GM12878 (cell line): ENCODE results near the gene ADGRG1. TPM values are rescaled to one million over a fixed set of nuclear protein-coding genes. Genes with fewer than 3 reads are reported as not detected.

Experiments
- ATAC-seq: fragments of 200-7000 bp; cut with Tn5 transposase; 3 replicates; pipeline ENCODE4 v1.9.1; 2020; ENCODE audit warnings: mild to moderate bottlenecking, moderate library complexity
- BruUV-seq: library from RNA; stranded (reverse); fragments of 400-500 nt; replicated peaks from 2 replicates; lab custom pipeline; 2021; lab: Mats Ljungman, UMichigan
- CTCF ChIA-PET: fragments of 300-600 bp; sonication (Branson Sonifier 250); formaldehyde crosslinking; extraction: SDS; loops from one replicate; lab custom pipeline; 2021; ENCODE audit warnings: inconsistent platforms; lab: Yijun Ruan, JAX
- POLR2A ChIA-PET: fragments of 350-600 bp; formaldehyde crosslinking; extraction: SDS; loops from one replicate; lab custom pipeline; 2021; ENCODE audit warnings: inconsistent platforms; lab: Charles Lee
- RAD21 ChIA-PET: fragments of 300-600 bp; sonication (Branson Sonifier 250); formaldehyde crosslinking; loops from one replicate; lab custom pipeline; 2023; ENCODE audit warnings: antibody characterized with exemption; ENCODE audit not compliant: unreplicated experiment; lab: Charles Lee
- SMC1A ChIA-PET: fragments of 300-600 bp; sonication (Branson Sonifier 250); formaldehyde crosslinking; loops from one replicate; lab custom pipeline; 2023; ENCODE audit not compliant: unreplicated experiment, uncharacterized antibody; lab: Charles Lee
- DNase-seq: peaks from one replicate; pipeline ENCODE4 v3.0.0-alpha.2; 2011; ENCODE audit warnings: low read depth, low spot score
- FAIRE-seq: peaks from 3 replicates; lab custom pipeline; 2011; peaks lifted over from hg19 to GRCh38; lab: Jason Lieb, UNC
- H2AFZ ChIP-seq: 2 replicates; pipeline ENCODE4 v1.6.0; 2011; ENCODE audit warnings: low read depth, low read length, control low read depth; ENCODE audit not compliant: control insufficient read depth
- H3K27ac ChIP-seq: 2 replicates; pipeline ENCODE4 v1.5.1; 2011; ENCODE audit warnings: control low read depth; ENCODE audit not compliant: control insufficient read depth, insufficient read depth
- H3K27me3 ChIP-seq, 2 experiments: replicated peaks in 1 of 2; 2 replicates each; pipeline versions ENCODE4 v1.6.0 to v1.6.1; 2011; ENCODE audit warnings: low read length in 1 of 2; ENCODE audit not compliant: control insufficient read depth in 2 of 2, insufficient read depth in 2 of 2
- H3K36me3 ChIP-seq, 2 experiments: 2 replicates each; pipeline ENCODE4 v1.5.1; 2011; ENCODE audit warnings: low read length in 1 of 2; ENCODE audit not compliant: control insufficient read depth in 2 of 2, insufficient read depth in 2 of 2
- H3K4me1 ChIP-seq: 2 replicates; pipeline ENCODE4 v1.6.1; 2011; ENCODE audit warnings: mild to moderate bottlenecking, low read length, moderate library complexity, mixed read lengths; ENCODE audit not compliant: control insufficient read depth, insufficient read depth
- H3K4me2 ChIP-seq: 2 replicates; pipeline ENCODE4 v1.6.0; 2011; ENCODE audit warnings: control low read depth; ENCODE audit not compliant: control insufficient read depth, insufficient read depth
- H3K4me3 ChIP-seq: fragments of 200-600 bp; sonication (generic); 2 replicates; pipeline ENCODE4 v1.5.1; 2016
- H3K79me2 ChIP-seq: 2 replicates; pipeline ENCODE4 v1.6.0; 2011; ENCODE audit warnings: low read length; ENCODE audit not compliant: control insufficient read depth, insufficient read depth
- H3K9ac ChIP-seq: 2 replicates; pipeline ENCODE4 v1.8.0; 2011; ENCODE audit warnings: low read length, control low read depth, mixed read lengths; ENCODE audit not compliant: control insufficient read depth, insufficient read depth
- H3K9me3 ChIP-seq: replicated peaks from 3 replicates; pipeline ENCODE4 v1.5.1; 2011; ENCODE audit warnings: mild to moderate bottlenecking, low read length; ENCODE audit not compliant: control insufficient read depth, insufficient read depth
- H4K20me1 ChIP-seq: 2 replicates; pipeline ENCODE4 v1.6.0; 2011; ENCODE audit not compliant: control insufficient read depth, insufficient read depth
- E4F1 ChIP-seq: fragments of 450-650 bp; IDR thresholded peaks from 2 replicates; pipeline ENCODE4 v1.6.1; 2018; ENCODE audit warnings: borderline replicate concordance, mild to moderate bottlenecking; ENCODE audit not compliant: partially characterized antibody
- HSF1 ChIP-seq: fragments of 150-350 bp; IDR thresholded peaks from 2 replicates; pipeline ENCODE4 v1.6.1; 2014; ENCODE audit warnings: mild to moderate bottlenecking, low read depth, low read length
- MEF2A ChIP-seq: IDR thresholded peaks from 2 replicates; pipeline ENCODE4 v1.6.1; 2011; ENCODE audit warnings: low read depth, mild to moderate bottlenecking, low read length, moderate library complexity; ENCODE audit not compliant: insufficient read depth
- MTA2 ChIP-seq: fragments of 450-650 bp; IDR thresholded peaks from 2 replicates; pipeline ENCODE4 v1.6.1; 2016; ENCODE audit warnings: low read depth, mild to moderate bottlenecking, moderate library complexity
- MYC ChIP-seq: IDR thresholded peaks from 2 replicates; pipeline ENCODE4 v1.6.1; 2011; ENCODE audit warnings: mild to moderate bottlenecking, low read length, moderate library complexity, inconsistent platforms; ENCODE audit not compliant: insufficient read depth, insufficient replicate concordance, insufficient read length, severe bottlenecking
- POLR2A ChIP-seq: IDR thresholded peaks from 2 replicates; pipeline ENCODE4 v1.6.1; 2011; ENCODE audit warnings: low read depth, mild to moderate bottlenecking, low read length
- RUNX3 ChIP-seq: IDR thresholded peaks from 2 replicates; pipeline ENCODE4 v1.6.1; 2012; ENCODE audit warnings: low read length, inconsistent platforms
- SMAD1 ChIP-seq: fragments of 450-650 bp; IDR thresholded peaks from 2 replicates; pipeline ENCODE4 v1.6.1; 2018; ENCODE audit warnings: mild to moderate bottlenecking, low read depth; ENCODE audit not compliant: partially characterized antibody
- SPI1 ChIP-seq: IDR thresholded peaks from 2 replicates; pipeline ENCODE4 v1.6.1; 2011; ENCODE audit warnings: low read depth, mild to moderate bottlenecking, low read length, moderate library complexity, borderline replicate concordance; ENCODE audit not compliant: insufficient read depth
- SREBF2 ChIP-seq: IDR thresholded peaks from 2 replicates; pipeline ENCODE4 v1.6.1; 2012; ENCODE audit warnings: mild to moderate bottlenecking, low read length
- ZBTB33 ChIP-seq: fragments of 450-650 bp; IDR thresholded peaks from 2 replicates; pipeline ENCODE4 v1.6.1; 2017; ENCODE audit warnings: mild to moderate bottlenecking
- ZZZ3 ChIP-seq: IDR thresholded peaks from 2 replicates; pipeline ENCODE4 v1.6.1; 2011; ENCODE audit warnings: low read depth; ENCODE audit not compliant: control insufficient read depth, insufficient read length
- WGBS: methylation state at CpG from one replicate; pipeline ENCODE4 v1.1.6; 2016; ENCODE audit warnings: low lambda C conversion rate; ENCODE audit not compliant: insufficient replicate concordance, insufficient coverage; ENCODE audit errors: missing lambda C conversion rate; 5-methylcytosine and 5-hydroxymethylcytosine counted together
- in situ Hi-C: fragments of 300-500 bp; cut with MboI; formaldehyde crosslinking; loops from 9 replicates; pipeline ENCODE4 v1.14.3; 2018; ENCODE audit warnings: mixed read lengths
- intact Hi-C: fragments of 100-400 bp; cut with micrococcal nuclease; formaldehyde crosslinking; loops from one replicate; pipeline ENCODE4 v1.14.2; 2022; ENCODE audit not compliant: unreplicated experiment
- polyA plus RNA-seq, 11 experiments: library from polyadenylated mRNA; depleted of rRNA in 4 of 11; unstranded in 6 of 11; stranded (reverse) in 5 of 11; fragments of >200 nt; fragmentation: Nextera tagmentation in 4 of 11; fragmentation: Illumina TruSeq in 1 of 11; extraction: Ambion mirVana in 4 of 11; extraction: Trizol in 1 of 11; gene quantifications; 1 replicate in 1 of 11; 2 replicates in 10 of 11; pipeline versions ENCODE4 v1.2.1 to v1.2.3, GENCODE V29; 2011 to 2016; ENCODE audit warnings: inconsistent platforms in 2 of 11, missing spikeins in 2 of 11, low read depth in 1 of 11
- total RNA-seq, 4 experiments: library from RNA; depleted of rRNA in 3 of 4; stranded (reverse); fragments of >200 nt in 3 of 4; fragmentation: Illumina TruSeq in 1 of 4; extraction: Trizol in 1 of 4; gene quantifications; 2 replicates each; pipeline versions ENCODE4 v1.2.1 to v1.2.3, GENCODE V29; 2013 to 2021
- TF ChIP-seq, protein P1 (sequence below): fragments of 450-650 bp; IDR thresholded peaks from 2 replicates; pipeline ENCODE4 v1.6.1; 2017; ENCODE audit warnings: borderline replicate concordance
- TF ChIP-seq, protein P2 (sequence below): fragments of 450-650 bp; IDR thresholded peaks from 2 replicates; pipeline ENCODE4 v1.6.1; 2017; ENCODE audit warnings: low read depth, mild to moderate bottlenecking, moderate library complexity

The ADGRG1 gene
- total and polyA plus RNA-seq, 10 of the 15 experiments (the other 5 are each of a cell fraction or from before 2014, with no cell fraction given): 0.07 to 2.0 (median 0.75) TPM

DNA sequence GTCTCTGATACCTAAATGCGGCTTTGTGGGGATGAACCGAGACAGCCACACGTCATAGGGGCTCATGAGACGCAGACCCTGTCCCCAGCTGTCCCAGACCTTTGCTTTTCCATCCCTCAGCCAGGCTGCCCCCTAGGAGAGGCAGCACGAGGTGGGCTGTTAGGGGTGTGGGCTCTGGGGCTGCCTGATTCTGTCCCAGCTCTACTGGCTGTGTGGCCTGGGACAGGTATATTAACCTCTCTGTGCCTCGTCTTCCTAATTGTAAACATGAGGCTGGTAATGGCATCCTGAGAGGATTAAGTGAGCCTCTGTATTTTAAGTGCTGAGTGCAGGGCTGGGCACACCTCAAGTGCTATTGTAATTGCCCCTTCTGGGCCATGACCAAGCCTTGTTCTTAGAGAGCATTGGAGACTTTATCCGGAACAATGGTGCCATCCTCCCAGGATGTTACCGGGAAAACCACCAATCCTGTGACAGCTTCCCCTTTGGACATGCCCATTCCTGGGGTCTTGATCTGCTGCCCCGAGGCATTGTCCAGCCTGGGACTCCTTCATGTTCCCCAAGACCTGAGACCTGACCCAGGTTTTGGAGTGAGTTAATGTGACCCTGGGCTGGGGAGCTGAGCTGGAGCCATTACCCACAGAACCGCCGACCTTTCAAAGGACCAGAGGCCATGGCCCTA is 5.1 kb downstream of the ADGRG1 start:
- ChIA-PET CTCF (interaction anchor here (0.9 to 1.8 kb wide), 3 partner anchors 10 to 43 kb away, joined by 3 to 4 read pairs (median 3); no protein-coding TSS in a partner anchor), SMC1A (interaction anchor here (1.3 to 1.6 kb wide), 2 partner anchors 32 to 43 kb away, joined by 3 to 4 read pairs; no protein-coding TSS in a partner anchor), RAD21 (interaction anchor here (0.6 kb wide), 1 partner anchor 673 kb away, joined by 3 read pairs; no protein-coding TSS in a partner anchor), POLR2A (no interaction called here)
- no TSS peak for BruUV-seq
- Histone ChIP-seq H3K27me3 (peaks cover 0 to 2% of the 10 kb centered on the region in 2 experiments; a peak in 3 of 4 replicates), H3K27ac (no peak overlapping the region), H4K20me1 (no peaks in the 10 kb centered on the region), H3K4me3 (no peak overlapping the region), H3K4me1 (no peaks in the 10 kb centered on the region), H2AFZ (no peak overlapping the region), H3K9ac (no peak overlapping the region), H3K36me3 (no peaks in the 10 kb centered on the region), H3K79me2 (no peaks in the 10 kb centered on the region), H3K9me3 (no peaks in the 10 kb centered on the region), H3K4me2 (no peak overlapping the region)
- 28% methylated on average over 11 of the region's 11 CpGs for WGBS
- FAIRE-seq (no peak), ATAC-seq (no peak), DNase-seq (no peak)
- in situ Hi-C loops: no loop called here
- intact Hi-C loops: no loop called here
- TF ChIP-seq SPI1: no peak
- TF ChIP-seq ZZZ3: no peak
- TF ChIP-seq MYC: no peak
- no peak for TF ChIP-seq SMAD1
- TF ChIP-seq SREBF2: no peak
- TF ChIP-seq, protein P1, sequence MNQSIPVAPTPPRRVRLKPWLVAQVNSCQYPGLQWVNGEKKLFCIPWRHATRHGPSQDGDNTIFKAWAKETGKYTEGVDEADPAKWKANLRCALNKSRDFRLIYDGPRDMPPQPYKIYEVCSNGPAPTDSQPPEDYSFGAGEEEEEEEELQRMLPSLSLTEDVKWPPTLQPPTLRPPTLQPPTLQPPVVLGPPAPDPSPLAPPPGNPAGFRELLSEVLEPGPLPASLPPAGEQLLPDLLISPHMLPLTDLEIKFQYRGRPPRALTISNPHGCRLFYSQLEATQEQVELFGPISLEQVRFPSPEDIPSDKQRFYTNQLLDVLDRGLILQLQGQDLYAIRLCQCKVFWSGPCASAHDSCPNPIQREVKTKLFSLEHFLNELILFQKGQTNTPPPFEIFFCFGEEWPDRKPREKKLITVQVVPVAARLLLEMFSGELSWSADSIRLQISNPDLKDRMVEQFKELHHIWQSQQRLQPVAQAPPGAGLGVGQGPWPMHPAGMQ: no peak
- TF ChIP-seq ZBTB33: no peak
- TF ChIP-seq POLR2A: no peak
- no peak for TF ChIP-seq HSF1
- TF ChIP-seq, protein P2, sequence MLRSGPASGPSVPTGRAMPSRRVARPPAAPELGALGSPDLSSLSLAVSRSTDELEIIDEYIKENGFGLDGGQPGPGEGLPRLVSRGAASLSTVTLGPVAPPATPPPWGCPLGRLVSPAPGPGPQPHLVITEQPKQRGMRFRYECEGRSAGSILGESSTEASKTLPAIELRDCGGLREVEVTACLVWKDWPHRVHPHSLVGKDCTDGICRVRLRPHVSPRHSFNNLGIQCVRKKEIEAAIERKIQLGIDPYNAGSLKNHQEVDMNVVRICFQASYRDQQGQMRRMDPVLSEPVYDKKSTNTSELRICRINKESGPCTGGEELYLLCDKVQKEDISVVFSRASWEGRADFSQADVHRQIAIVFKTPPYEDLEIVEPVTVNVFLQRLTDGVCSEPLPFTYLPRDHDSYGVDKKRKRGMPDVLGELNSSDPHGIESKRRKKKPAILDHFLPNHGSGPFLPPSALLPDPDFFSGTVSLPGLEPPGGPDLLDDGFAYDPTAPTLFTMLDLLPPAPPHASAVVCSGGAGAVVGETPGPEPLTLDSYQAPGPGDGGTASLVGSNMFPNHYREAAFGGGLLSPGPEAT: no peak
- TF ChIP-seq MTA2: no peak
- TF ChIP-seq RUNX3: no peak
- TF ChIP-seq MEF2A: no peak
- no peak for TF ChIP-seq E4F1
